Transverse colon (tissue), 4 donors: Measurements from ENCODE around the gene ZC3H14.

Experiments used
- CTCF ChIP-seq, 5 experiments: fragments of 200-600 bp in 3 of 5; fragments of 450-650 bp in 2 of 5; sonication (generic) in 3 of 5; IDR thresholded peaks; 1 replicate in 2 of 5; 2 replicates in 3 of 5; pipeline ENCODE4 v1.5.1; 2016 to 2017; ENCODE audit warnings: antibody characterized with exemption in 5 of 5, inconsistent platforms in 3 of 5, mild to moderate bottlenecking in 2 of 5, moderate library complexity in 1 of 5
- EP300 ChIP-seq: sonication (generic); formaldehyde crosslinking; IDR thresholded peaks from one replicate; pipeline ENCODE4 v1.6.1; 2017; ENCODE audit warnings: antibody characterized with exemption, low read depth
- POLR2A ChIP-seq: fragments of 450-650 bp; IDR thresholded peaks from one replicate; pipeline ENCODE4 v1.6.1; 2016; ENCODE audit warnings: antibody characterized with exemption, mild to moderate bottlenecking, moderate library complexity
- POLR2AphosphoS5 ChIP-seq, 3 donors: sonication (generic); formaldehyde crosslinking; IDR thresholded peaks; one replicate each; pipeline ENCODE4 v1.6.1; 2016; ENCODE audit warnings: antibody characterized with exemption in 3 of 3

- TF ChIP-seq CTCF (IDR thresholded peaks at IDR 0.05) = no peak
- no peak for TF ChIP-seq POLR2A
- TF ChIP-seq EP300 = no peak
- no peak for TF ChIP-seq POLR2AphosphoS5 (IDR thresholded peaks at IDR 0.05)
These were observed 37.1 kb downstream of the ZC3H14 start for GRCh38 chr14:88599761-88600439.
